Measurements from ENCODE around the gene MYLK.
"Not testable (repeated sequence)": the region's sequence is repeated elsewhere in the genome, so short reads cannot be mapped to it uniquely, and the experiment has no call there.

Gene MYLK, protein sequence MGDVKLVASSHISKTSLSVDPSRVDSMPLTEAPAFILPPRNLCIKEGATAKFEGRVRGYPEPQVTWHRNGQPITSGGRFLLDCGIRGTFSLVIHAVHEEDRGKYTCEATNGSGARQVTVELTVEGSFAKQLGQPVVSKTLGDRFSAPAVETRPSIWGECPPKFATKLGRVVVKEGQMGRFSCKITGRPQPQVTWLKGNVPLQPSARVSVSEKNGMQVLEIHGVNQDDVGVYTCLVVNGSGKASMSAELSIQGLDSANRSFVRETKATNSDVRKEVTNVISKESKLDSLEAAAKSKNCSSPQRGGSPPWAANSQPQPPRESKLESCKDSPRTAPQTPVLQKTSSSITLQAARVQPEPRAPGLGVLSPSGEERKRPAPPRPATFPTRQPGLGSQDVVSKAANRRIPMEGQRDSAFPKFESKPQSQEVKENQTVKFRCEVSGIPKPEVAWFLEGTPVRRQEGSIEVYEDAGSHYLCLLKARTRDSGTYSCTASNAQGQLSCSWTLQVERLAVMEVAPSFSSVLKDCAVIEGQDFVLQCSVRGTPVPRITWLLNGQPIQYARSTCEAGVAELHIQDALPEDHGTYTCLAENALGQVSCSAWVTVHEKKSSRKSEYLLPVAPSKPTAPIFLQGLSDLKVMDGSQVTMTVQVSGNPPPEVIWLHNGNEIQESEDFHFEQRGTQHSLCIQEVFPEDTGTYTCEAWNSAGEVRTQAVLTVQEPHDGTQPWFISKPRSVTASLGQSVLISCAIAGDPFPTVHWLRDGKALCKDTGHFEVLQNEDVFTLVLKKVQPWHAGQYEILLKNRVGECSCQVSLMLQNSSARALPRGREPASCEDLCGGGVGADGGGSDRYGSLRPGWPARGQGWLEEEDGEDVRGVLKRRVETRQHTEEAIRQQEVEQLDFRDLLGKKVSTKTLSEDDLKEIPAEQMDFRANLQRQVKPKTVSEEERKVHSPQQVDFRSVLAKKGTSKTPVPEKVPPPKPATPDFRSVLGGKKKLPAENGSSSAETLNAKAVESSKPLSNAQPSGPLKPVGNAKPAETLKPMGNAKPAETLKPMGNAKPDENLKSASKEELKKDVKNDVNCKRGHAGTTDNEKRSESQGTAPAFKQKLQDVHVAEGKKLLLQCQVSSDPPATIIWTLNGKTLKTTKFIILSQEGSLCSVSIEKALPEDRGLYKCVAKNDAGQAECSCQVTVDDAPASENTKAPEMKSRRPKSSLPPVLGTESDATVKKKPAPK (N-terminal part only)

DNA sequence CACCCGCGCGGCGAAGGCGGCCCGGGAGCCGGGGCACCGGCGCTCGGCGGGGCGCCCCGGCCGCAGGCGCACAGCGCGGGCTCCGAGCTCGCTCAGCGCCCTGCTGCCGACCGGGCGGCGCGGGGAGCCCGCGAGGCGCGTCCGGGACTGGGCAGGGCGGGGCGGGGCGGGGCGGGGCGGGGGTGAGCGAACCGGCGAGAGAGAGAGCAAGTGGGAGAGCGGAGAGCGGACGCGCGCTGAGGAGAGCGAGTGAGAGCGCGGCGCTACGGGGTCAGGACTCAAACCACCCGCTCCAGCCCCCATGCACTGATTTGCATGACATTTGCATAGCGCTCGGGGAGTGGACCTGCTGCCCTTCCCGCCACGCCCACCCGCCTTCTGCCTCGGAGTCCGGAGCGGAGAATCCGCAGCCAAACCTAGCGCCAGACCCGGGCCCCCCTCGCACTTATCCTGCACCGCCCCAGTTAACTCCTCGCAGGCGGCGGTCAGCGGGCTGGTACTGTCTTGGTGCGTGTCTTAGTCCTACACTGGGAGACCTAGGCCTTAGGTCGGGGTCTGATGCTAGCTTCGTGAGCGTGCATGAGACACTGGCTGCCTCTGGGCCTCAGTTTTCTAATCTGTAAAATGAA, at the start of gene MYLK:
Gene MYLK (minus strand): TSS at position 130 of the 629 bp plus-strand sequence. CDS start 90,491 bp downstream, outside the sequence.
- no peak for DNase-seq (ENCODE audit: low spot score)

DNA sequence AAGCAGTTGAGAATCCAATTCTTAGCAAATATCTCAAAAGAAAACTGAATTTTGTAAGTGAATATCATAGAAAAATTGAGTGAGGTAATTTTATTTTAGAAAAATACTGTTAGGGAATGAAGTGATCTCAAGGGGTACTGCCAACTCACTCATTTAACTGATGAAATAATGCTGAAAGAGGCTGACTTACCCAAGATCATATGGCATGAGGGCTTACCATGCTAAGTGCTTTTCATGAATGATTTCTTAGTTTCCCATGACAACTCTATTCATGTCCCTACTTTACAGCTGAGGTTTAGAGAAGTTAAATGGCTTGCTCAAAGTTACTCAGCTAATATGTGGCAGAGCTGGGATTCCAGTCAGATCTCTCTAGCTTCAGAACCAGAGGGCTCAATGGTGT, 46.3 kb upstream of the MYLK start:
- DNase-seq (ENCODE audit: low spot score), result no peak

DNA sequence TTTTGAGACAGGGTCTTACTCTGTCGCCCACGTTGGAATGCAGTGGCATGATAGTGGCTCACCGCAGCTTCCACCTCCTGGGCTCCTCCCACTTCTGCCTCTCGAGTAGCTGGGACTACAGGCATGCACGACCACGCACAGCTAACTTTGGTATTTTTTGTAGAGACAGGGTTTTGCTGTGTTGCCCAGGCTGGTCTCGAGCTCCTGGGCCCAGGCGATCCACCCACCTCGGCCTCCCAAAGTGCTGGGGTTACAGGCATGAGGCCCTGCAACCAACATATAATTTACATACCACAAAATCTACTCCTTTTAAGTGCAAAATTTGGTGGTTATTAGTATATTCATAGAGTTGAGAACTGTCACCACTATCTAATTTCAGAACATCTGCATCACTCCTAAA, 45.2 kb upstream of the MYLK start:
- no peak for DNase-seq (ENCODE audit: low spot score)

DNA sequence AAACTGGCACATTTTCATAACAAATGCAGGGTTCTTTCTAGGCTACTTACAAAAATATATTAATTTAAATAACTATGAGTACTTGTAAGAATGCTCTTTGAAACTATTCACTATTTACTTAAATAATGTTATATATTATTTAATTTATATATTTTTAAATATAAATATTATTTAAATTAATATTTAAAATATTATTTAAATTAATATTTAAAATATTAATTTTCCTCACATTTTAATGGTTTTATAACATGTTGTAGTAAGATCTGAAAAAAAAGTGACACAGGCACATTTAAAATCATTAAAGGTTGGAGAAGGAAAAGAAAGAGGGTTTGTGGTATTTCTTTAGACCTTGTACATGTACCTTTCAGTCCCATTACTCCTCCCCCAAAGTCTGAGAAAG, 42.3 kb upstream of the MYLK start:
- no peak for DNase-seq (ENCODE audit: low spot score)

DNA sequence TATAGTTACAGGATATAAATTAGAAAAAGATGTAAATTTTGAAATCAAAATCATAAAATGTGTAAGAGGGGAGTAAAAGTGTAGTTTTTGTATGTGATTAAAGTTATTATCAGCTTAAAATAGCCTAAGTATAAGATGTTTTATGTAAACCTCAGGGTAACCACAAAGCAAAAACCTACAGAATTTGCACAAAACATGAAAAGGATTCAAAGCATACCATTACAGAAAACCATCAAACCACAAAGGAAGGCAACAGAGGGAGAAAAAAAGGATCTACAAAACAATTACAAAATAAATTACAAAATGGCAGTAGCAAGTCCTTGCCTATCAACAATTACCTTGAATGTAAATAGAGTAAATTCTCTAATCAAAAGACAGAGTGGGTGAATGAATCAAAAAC, 36.7 kb upstream of the MYLK start:
- DNase-seq (ENCODE audit: low spot score), result no peak

DNA sequence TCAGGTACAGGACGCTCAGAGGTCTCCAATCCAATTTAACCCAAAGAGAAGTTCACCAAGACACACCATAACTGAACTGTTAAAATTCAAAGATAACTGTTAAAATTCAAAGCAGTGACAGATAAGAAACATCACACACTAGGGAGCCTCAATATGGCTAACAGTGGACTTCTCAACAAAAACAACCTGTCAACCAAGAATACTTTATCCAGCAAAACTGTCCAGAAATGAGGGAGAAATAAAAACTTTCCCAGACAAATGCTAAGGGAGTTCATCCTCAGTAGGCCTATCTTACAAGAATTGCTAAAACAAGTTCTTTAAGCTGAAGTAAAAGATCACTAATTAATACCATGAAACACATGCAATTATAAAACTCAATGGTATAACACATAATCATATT, 36.3 kb upstream of the MYLK start:
- DNase-seq (ENCODE audit: low spot score), result no peak

DNA sequence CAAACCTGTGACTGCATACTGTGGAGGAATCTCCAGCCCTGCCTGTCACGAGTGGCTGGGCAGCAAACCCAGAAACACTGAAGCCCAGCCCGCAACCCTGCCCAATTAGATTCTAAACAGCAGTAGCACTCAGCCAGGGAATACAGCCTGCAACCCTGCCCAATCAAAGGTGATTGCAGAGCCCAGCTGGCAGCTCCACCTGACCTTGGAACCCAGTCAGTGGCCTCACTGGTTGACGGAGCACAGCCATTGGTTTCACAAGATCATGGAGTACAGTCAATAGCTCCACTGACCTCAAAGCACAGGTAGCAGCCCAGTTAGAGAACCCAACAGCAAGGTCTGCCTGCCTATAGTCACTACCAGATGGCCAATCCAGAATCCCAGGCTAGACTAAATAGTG, 35.2 kb upstream of the MYLK start:
- DNase-seq (ENCODE audit: low spot score), result no peak

DNA sequence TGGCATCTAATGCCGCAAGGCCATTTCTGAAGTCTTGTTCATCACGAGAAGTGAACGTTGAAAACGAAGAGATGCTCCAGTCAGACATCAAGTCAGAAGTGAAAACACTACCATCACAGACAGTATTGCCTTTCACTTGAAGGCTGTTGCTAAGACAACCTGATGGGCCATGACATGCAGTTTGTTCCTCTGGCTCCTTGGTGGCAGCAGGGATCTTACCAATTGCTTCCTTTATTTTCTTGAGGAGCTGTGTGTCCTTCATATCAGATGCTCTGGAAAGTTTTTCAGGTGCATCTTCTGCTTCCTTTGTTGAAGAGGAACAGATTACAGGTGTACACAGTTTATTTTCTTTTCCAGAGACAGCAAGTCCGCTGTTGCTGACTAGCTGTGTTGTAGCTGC, 30.7 kb upstream of the MYLK start:
- no peak for DNase-seq (ENCODE audit: low spot score)

DNA sequence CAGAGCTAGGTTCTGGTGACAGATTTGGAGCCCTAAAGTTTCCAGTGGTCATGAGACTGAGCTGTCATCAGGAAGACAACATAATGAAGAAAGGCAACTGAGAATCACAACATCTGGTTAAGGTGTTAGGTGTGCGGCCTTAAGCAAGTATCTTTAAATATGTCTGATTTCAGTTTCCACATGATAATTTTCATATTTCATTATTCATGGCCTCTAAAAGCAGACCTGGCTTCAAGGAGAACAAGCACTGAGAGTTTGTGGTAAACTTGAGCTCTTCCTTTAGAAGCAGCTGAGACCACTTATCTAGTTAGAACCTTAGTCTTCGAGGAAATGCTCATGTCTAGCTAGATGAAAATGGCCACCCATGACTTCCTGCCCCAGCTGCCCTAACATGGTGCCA, 25.7 kb upstream of the MYLK start:
- DNase-seq (ENCODE audit: low spot score), result no peak

DNA sequence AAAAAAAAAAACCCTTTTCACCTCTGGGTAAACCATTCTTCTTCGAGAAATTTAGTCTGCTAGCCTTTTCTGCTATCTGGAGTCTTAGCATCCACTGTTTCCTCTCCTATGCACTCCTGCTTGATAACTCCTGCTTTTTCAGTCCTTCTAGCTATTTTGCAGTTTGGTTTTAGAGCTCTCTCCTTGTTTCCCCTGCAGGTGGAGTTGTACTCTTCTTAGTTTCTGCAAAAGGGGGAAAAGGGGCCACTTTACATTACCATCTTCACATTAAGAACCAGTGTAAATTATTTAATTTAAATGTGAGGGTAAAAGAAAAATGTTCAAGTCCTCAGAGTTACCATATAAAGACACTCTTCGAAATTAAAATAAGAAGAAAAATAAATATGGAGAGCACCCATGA, 23.6 kb upstream of the MYLK start:
- no peak for DNase-seq (ENCODE audit: low spot score)

DNA sequence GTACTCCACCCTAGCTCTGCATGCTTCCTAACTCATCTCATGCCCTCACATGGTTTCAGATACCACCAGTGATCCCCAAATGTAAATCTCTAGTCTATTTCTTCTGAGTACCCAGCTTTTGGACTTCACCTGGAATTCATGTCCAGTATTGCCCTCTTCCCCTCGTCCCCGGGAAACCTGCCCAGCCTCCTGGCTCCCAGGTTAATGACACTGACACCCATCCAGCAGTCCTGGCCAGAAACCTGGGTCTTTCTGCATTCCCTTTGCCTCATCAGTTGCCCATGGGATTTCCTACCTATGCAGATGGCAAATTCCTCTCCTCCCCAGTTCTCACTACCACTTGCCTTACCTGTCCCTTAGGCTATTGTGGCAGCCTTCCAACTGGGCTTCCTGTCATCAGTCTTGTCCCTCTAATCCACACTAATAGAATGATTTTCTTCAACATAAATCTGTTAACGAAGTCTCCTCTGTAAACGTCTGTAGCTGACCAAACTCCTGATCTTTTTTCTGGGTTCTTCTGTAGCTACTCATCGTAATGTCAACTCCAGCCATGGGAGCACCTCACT, 15.3 kb upstream of the MYLK start:
- DNase-seq (ENCODE audit: low spot score), result no peak

DNA sequence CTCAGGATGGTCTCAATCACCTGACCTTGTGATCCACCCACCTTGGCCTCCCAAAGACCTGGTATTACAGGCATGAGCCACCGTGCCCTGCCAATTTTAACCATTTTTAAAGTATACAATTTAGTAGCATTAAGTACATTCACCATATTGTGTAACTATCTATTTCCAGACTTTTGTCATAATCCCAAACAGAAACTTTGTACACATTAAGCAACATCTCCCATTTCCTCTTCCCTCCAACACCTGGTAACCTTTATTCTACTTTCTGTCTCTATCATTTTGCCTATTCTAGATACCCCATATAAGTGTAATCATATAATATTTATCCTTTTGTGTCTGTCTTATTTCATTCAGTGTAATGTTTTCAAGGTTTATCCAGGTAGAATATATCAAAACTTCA, 8.9 kb upstream of the MYLK start:
- no peak for DNase-seq (ENCODE audit: low spot score)

DNA sequence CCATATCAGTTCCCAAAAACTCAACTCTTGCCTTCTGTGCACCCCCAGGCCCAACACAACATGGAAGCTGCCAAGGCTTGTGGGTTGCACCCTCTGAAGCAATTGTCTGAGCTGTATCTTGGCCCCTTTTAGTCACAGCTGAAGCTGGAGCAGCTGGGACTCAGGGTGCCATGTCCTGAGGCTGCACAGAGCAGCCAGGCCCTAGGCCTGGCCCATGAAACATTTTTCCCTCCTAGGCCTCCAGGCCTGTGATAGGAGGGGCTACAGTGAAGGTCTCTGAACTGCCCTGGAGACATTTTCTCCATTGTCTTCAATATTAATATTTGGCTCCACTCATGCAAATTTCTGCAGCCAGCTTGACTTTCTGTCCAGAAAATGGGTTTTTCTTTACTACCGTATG, 8.1 kb upstream of the MYLK start:
- DNase-seq (ENCODE audit: low spot score), result no peak

DNA sequence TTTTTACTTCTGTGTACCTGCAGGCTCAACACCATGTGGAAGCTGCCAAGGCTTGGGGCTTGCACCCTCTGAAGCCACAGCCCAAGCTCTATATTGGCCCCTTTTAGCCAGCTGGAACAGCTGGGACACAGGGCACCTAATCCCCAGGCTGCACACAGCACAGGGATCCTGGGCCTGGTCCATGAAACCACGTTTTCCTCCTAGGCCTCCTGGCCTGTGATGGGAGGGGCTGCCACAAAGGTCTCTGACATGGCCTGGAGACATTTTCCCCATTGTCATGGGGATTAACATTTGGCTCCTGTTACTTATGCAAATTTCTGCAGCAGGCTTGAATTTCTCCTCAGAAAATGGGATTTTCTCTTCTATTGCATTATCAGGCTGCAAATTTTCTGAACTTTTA, 6.9 kb upstream of the MYLK start:
- DNase-seq (ENCODE audit: low spot score), result not testable (repeated sequence)

DNA sequence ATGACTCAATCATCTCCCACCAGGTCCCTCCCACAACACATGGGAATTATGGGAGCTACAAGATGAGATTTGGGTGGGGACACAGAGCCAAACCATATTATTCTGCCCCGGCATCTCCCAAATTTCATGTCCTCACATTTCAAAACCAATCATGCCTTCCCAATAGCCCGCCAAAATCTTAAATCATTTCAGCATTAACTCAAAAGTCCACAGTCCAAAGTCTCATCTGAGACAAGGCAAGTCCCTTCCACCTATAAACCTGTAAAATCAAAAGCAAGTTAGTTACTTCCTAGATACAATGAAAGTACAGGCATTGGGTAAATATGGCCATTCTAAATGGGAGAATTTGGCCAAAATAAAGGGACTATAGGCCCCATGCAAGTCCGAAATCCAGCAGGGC, 6.0 kb upstream of the MYLK start:
- DNase-seq (ENCODE audit: low spot score), result not testable (repeated sequence)

DNA sequence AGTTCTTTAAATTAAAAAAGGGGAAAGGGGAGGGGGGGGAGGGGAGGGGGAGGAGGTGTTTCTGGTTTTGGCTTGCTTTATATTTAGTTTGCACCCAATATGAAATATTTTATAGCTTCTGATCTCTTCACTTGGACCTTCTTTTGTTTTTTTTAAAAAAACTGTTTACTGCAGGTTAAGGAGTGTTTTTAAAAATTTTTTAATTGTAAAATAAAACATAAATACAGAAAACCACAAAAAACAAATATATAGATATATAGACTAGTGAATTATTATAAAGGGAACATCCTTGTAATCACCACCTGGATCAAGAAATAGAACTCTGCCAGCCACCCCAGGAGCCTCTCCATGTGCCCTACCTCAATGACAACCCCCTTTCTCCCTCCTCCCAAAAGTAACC, 861 bp upstream of the MYLK start:
- no peak for DNase-seq (ENCODE audit: low spot score)

DNA sequence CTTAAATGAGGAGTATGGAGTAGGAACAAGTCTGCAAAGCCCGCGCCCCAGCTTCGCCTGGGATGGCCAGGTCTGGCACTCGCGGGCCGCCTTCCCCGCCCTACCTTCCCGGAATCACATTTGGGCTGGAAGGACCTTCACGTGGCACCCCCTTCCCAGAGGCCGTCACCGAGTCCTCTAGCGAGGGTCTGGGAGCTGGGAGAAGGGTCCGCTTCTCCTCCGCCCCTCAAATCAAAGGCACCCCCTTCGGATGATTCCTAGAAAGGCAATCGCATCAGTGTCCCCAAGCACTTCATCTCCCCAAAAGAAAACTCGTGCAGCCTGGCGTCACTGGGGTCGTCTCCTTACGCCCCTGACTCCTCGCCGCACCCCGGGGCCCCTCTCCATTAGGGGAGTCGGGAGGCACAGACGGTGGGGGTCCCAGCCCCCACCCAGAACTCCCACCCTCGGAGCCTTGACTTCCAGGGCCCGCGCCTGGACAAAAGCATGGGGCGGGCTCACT, 380 bp downstream of the MYLK start:
- no peak for DNase-seq (ENCODE audit: low spot score)

DNA sequence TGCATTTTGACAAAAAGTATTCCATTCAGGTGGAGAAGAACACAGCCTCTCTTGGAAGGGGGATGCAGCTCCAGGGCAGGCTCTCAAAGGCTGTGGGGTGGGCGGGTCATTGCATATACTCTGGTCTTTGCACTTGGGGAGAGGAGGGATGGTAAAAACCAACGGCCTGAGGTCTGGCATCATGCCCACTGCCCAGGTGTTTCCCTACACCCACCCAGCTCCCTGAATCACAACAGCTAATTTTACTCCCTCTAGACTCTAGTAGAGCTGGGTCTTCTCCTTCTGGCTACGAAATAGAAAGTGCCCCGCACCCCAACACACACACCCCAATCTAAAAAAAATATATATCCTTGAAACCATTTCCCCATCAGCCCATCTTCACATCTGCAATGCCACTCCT, 1.0 kb downstream of the MYLK start:
- no peak for DNase-seq (ENCODE audit: low spot score)

DNA sequence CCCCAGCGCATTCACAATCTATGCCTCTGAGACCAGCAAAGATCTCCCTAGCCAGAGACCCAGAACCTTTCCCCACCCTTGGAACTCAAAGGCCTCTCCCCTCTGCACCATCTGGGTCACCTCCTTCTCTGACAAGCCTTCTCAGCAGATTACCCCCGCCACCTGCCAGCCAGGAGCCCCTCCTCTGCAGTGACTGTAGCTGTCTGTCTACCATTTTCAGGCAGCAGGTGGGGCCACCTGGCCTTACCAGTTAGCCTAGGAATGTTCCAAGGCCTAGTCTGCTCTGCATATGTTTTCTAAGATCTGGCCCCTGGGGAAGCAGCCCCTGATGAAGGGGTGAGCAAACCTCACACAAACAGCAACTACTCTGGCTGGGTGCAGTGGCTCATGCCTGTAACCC, 2.4 kb downstream of the MYLK start:
- DNase-seq (ENCODE audit: low spot score), result no peak

DNA sequence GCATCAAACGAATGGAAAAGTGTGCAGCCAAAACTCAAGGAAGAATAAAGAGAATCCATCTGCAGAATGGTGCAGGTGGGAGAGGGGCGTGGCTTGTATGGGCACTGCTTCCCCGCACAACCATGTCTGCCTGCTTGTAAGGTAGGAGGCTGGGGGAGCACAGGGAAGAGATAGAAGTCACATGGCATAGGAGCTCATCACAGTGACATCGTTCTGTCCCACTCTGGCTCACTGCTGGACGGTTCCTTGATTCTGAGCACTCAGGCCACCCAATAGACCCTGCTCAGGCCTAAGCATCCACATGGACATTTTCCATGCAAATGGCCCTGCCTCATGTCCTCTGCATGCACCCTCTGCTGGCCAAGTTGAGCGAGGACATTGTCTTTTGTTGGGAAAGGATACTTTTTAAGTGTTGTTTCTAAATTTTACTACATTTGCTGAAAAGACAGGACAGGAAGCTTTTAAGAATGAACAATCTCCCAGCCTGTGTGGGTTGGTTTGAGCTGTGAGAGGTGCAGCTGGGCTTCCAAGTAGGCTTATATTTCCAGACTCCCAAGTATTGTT, 3.1 kb downstream of the MYLK start:
- DNase-seq (ENCODE audit: low spot score), result peak; percentile 41

DNA sequence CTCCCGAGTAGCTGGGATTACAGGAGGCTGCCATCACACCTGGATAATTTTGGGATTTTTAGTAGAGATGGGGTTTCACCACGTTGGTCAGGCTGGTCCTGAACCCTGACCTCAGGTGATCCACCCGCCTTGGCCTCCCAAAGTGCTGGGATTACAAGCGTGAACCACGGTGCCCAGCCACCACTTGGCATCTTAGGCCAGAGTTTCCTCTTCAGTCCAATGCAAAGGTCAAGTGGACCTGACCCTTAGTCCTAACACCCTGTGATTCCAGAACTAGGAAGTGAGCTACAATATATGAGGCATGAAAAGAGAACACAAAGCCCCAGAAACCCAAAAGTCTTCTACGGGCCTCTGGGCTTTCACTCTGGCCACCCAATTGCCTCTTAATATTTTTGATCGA, 5.3 kb downstream of the MYLK start:
- DNase-seq (ENCODE audit: low spot score), result no peak
